Measurements from ENCODE around the gene PLEKHA8. TPM values are rescaled to one million over a fixed set of nuclear protein-coding genes. Genes with fewer than 3 reads are reported as not detected.
A peak's percentile ranks its signal among the peaks of the same experiment; 100 is the strongest.

PLEKHA8 gene
- total and polyA plus RNA-seq, 11 donors, result 1.5 to 6.8 (median 4.1) TPM

GRCh38 chr7:30028749-30029635 lies 780 bp downstream of the PLEKHA8 start:
- H3K27me3 ChIP-seq, result no peaks in the 10 kb centered on the region
- H3K36me3 ChIP-seq, result no peaks in the 10 kb centered on the region
- ATAC-seq (peak in 3 of 4 donors; percentile 1 to 49 (median 48)), DNase-seq (peak in 4 of 5 donors; percentile 53 to 82 (median 66))
- H3K4me1 ChIP-seq, result peaks cover 0 to 56% (median 33%) of the 10 kb centered on the region in 12 donors
- WGBS, 4 donors, result 0 to 1% (median 1%) methylated on average over 12 to 42 of the region's 42 CpGs
- peak overlapping the region; percentile 62 to 98 (median 88) for H3K4me3 ChIP-seq
- no peaks in the 10 kb centered on the region for H3K9me3 ChIP-seq
- peak overlapping the region; percentile 39 to 97 (median 90) for H3K27ac ChIP-seq
- intact Hi-C loops (cut with DNase I), result loop anchor here in 3 of 10 donors (5.0 to 10.0 kb wide), 3 partner anchors 33 to 256 kb away; partner anchors contain the start of genes SCRN1 (in 1 of the 3) and ZNRF2 (in 1 of the 3)
- TF ChIP-seq CTCF (IDR thresholded peaks at IDR 0.05) (peak in 1 of 12 donors; percentile 16), POLR2A (IDR thresholded peaks at IDR 0.05) (no peak)

GRCh38 chr7:30029696-30030095 lies 1.5 kb downstream of the PLEKHA8 start:
- peak overlapping the region in 2 of 12 donors; percentile 90 to 92 for H3K27ac ChIP-seq
- no peaks in the 10 kb centered on the region for H3K36me3 ChIP-seq
- DNase-seq, result no peak
- ATAC-seq, result no peak
- H3K4me1 ChIP-seq, result peaks cover 0 to 49% (median 32%) of the 10 kb centered on the region in 12 donors
- intact Hi-C loops (cut with DNase I), result loop anchor here in 3 of 10 donors (5.0 to 10.0 kb wide), 3 partner anchors 33 to 255 kb away; partner anchors contain the start of genes SCRN1 (in 1 of the 3) and ZNRF2 (in 1 of the 3)
- H3K9me3 ChIP-seq, result no peaks in the 10 kb centered on the region
- no peaks in the 10 kb centered on the region for H3K27me3 ChIP-seq
- TF ChIP-seq CTCF (IDR thresholded peaks at IDR 0.05) (no peak), POLR2A (IDR thresholded peaks at IDR 0.05) (no peak)
- WGBS, 4 donors, result 22 to 33% (median 26%) methylated on average over 6 of the region's 6 CpGs
- peak overlapping the region in 9 of 12 donors; percentile 62 to 98 (median 86) for H3K4me3 ChIP-seq

- Histone ChIP-seq H3K4me1 (peaks cover 0 to 31% (median 18%) of the 10 kb centered on the region in 12 donors), H3K27ac (peak overlapping the region in 1 of 12 donors; percentile 16), H3K4me3 (no peak overlapping the region), H3K27me3 (no peaks in the 10 kb centered on the region), H3K9me3 (no peaks in the 10 kb centered on the region), H3K36me3 (no peaks in the 10 kb centered on the region)
- no peak for TF ChIP-seq POLR2A (IDR thresholded peaks at IDR 0.05)
- intact Hi-C loops (cut with DNase I), result no loop called here
- ATAC-seq (no peak), DNase-seq (no peak)
- WGBS, 4 donors, result 32 to 38% (median 36%) methylated on average over 4 of the region's 4 CpGs
Observed at GRCh38 chr7:30032310-30033125, 4.3 kb downstream of the PLEKHA8 start.

GRCh38 chr7:30034501-30034900 lies 6.3 kb downstream of the PLEKHA8 start:
- H3K27me3 ChIP-seq, result no peaks in the 10 kb centered on the region
- no peaks in the 10 kb centered on the region for H3K9me3 ChIP-seq
- peaks cover 0 to 22% (median 11%) of the 10 kb centered on the region in 12 donors for H3K4me1 ChIP-seq
- H3K4me3 ChIP-seq, result no peak overlapping the region
- H3K27ac ChIP-seq, result no peak overlapping the region
- H3K36me3 ChIP-seq, result no peaks in the 10 kb centered on the region
- ATAC-seq, result no peak
- 88 to 95% (median 93%) methylated on average over 3 of the region's 3 CpGs for WGBS, 4 donors
- intact Hi-C loops (cut with DNase I), result no loop called here
- TF ChIP-seq POLR2A (IDR thresholded peaks at IDR 0.05) (no peak), CTCF (IDR thresholded peaks at IDR 0.05) (no peak)
- no peak for DNase-seq
